Measurements from ENCODE around the gene CALU.

Gene CALU

GRCh38 chr7:128791972-128792327 is 52.8 kb downstream of the CALU start:
- DNase-seq (ENCODE audit: extremely low spot score) = no peak
- POLR2A ChIA-PET = no interaction called here
- no peak for TF ChIP-seq CTCF (IDR thresholded peaks at IDR 0.05; ENCODE audit: control extremely low read depth, extremely low read depth, low read depth, missing control alignments)
- CTCF ChIA-PET = interaction anchor here (1.2 kb wide), 1 partner anchor 92 kb away, joined by 9 read pairs; no protein-coding TSS in a partner anchor

- no peak for DNase-seq (ENCODE audit: extremely low spot score)
- TF ChIP-seq CTCF (IDR thresholded peaks at IDR 0.05; ENCODE audit: control extremely low read depth, extremely low read depth, low read depth, missing control alignments) = no peak
- POLR2A ChIA-PET = no interaction called here
- CTCF ChIA-PET = interaction anchor here (1.2 kb wide), 1 partner anchor 91 kb away, joined by 9 read pairs; no protein-coding TSS in a partner anchor
Measured at GRCh38 chr7:128792471-128793180, 53.5 kb downstream of the CALU start.

- ChIA-PET POLR2A (no interaction called here), CTCF (interaction anchor here (1.2 to 1.6 kb wide), 2 partner anchors 88 to 90 kb away, joined by 7 to 9 read pairs; no protein-coding TSS in a partner anchor)
- TF ChIP-seq CTCF (IDR thresholded peaks at IDR 0.05; ENCODE audit: control extremely low read depth, extremely low read depth, low read depth, missing control alignments) = no peak
- no peak for DNase-seq (ENCODE audit: extremely low spot score)
Measured at GRCh38 chr7:128793181-128793547, 54.0 kb downstream of the CALU start.

- ChIA-PET POLR2A (no interaction called here), CTCF (interaction anchor here (1.1 to 1.6 kb wide), 2 partner anchors 87 to 90 kb away, joined by 3 to 7 read pairs; no protein-coding TSS in a partner anchor)
- peak; percentile 37 for DNase-seq (ENCODE audit: extremely low spot score)
- TF ChIP-seq CTCF (IDR thresholded peaks at IDR 0.05; ENCODE audit: control extremely low read depth, extremely low read depth, low read depth, missing control alignments) = peak; percentile 38
Measured at GRCh38 chr7:128794020-128794419, 54.9 kb downstream of the CALU start.

- no peak for TF ChIP-seq CTCF (IDR thresholded peaks at IDR 0.05; ENCODE audit: control extremely low read depth, extremely low read depth, low read depth, missing control alignments)
- ChIA-PET CTCF (interaction anchor here (1.1 to 1.6 kb wide), 3 partner anchors 86 to 298 kb away, joined by 3 to 7 read pairs (median 3); no protein-coding TSS in a partner anchor), POLR2A (no interaction called here)
- DNase-seq (ENCODE audit: extremely low spot score) = no peak
Measured at GRCh38 chr7:128794436-128794835, 55.3 kb downstream of the CALU start.

- no peak for TF ChIP-seq CTCF (IDR thresholded peaks at IDR 0.05; ENCODE audit: control extremely low read depth, extremely low read depth, low read depth, missing control alignments)
- DNase-seq (ENCODE audit: extremely low spot score) = no peak
- ChIA-PET POLR2A (no interaction called here), CTCF (interaction anchor here (0.7 to 2.0 kb wide), 5 partner anchors 10 to 423 kb away, joined by 3 to 7 read pairs (median 3); no protein-coding TSS in a partner anchor)
Measured at GRCh38 chr7:128795129-128795528, 56.0 kb downstream of the CALU start.
